Astrocyte of the hippocampus (primary cell): Measurements from ENCODE around the gene CTSE.
A peak's percentile ranks its signal among the peaks of the same experiment; 100 is the strongest.

ENCODE experiments used
- DNase-seq: peaks from one replicate; pipeline ENCODE4 v3.0.0; 2011; ENCODE audit warnings: low read depth, low spot score

Gene CTSE

DNA sequence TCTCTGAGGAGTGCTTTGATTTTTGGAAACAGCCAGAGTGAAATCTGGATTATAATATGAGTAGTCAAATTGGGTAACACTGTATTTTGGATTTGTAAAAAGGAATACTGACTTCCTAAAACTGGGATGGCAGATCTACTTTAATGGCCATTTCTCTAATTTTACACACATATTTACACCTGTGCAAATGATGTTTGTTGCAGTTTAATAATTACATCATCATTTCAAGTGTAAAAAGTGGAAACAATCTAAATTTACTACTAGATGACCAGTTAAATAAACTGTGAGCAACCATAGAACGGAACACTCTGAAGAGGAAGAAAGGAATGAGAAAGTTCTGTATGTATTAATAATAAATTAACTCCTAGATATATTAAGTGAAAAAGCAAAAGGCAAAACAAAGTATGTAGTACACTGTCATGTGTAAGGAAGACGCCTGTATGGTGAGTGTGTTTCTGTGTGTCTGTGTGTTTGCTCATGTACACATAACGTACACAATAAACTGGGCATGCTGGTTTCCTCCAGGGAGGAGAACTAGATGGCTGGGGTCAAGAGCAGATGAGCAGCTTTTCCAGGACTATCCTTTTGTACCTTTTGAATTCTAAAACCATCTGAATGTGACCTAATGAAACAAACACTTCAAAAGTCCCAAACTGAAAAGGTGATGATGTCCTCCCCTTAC lies 26.4 kb upstream of the CTSE start:
- DNase-seq = no peak

DNA sequence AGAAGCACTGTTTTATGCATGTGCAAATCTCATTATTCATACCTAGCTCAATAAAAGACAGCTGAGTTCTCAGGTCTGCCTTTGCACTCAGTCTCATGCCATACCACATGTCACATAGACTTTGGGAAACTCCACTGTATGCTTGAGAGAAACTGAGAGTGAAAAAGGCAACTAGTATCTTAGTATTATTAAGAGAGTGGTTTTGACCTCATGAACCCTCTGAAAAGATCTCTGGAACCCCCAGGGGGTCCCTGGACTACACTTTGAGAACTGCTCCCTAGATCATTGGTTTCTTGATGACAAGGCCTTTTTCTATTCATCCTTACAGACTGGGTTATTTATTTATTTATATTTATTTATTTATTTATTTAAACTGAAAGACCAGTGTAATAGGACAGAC lies 25.6 kb upstream of the CTSE start:
- no peak for DNase-seq

DNA sequence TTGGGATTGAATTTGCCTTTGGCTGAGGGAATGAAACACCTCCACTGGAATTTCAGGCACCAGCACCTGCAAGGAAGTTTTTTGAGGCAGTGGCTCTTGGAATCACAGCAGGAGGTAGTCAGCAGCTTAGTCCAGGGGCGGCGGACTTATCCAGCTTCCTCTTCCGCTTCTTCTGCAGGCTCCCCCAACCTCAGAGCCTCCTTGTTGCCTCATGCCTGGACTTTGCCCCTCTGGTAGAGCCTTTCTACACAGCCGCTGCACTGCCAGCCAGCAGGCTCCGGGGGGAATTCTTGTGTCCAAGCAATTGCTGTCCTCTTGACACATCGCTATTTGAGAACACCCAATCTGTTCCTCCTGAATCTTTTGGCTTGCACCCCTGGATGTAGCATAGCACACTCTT lies 24.9 kb upstream of the CTSE start:
- DNase-seq = no peak

DNA sequence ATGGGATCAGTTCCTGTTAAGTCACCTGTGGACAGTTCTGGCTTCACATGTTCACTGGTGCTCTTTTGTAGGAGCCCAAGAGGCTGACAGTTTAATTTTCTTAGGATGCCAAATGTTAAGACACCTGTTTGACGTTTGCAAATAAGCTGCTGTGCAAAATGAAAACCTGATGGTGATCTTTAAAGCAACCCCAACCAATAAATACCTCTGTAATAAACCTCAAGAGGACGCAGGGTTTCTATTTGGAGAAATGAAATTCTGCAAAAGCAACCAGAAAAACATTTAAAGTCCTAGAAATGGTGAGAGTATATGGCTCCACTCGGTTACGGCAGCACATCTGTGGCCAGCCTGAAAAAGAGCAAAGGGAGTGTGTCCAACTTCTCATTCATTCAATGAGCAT lies 23.6 kb upstream of the CTSE start:
- no peak for DNase-seq

DNA sequence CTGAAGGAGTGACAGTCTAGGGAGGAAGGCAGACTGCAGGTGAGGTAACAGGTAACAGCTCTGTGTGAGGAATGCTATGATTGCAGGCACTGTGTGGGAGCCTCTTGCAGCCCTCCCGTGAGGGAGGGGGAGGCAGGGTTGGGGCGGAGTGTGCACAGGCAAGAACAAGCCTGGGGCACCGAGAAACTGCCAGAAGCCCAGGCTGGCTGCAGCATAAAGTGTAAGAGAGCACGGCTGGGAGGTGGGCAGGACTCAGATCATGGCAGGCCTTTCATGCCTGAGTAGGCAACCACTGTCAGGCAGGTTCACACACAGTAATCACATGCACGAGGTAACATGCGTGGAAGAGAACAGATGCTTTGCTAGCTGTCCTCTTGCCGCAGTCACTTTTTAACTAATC lies 17.9 kb upstream of the CTSE start:
- DNase-seq = no peak

DNA sequence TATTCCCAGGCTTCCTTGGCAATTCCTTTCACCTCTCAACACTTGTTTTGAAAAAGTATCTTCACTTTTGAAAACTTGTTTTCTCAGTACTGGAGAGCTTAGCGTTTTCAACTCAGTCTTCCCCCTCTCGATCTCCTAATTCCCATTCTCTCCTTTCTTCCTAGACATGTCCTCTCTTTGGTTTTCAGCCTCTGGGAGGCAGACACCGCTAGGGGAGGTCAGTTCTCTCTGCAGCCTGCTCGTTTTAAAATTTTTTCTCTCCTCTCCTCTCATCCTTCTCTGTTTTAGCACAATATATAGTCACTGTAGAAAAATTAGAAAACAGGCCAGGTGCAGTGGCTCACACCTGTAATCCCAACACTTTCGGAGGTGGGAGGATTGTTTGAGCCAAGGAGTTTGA lies 16.6 kb upstream of the CTSE start:
- DNase-seq = no peak

DNA sequence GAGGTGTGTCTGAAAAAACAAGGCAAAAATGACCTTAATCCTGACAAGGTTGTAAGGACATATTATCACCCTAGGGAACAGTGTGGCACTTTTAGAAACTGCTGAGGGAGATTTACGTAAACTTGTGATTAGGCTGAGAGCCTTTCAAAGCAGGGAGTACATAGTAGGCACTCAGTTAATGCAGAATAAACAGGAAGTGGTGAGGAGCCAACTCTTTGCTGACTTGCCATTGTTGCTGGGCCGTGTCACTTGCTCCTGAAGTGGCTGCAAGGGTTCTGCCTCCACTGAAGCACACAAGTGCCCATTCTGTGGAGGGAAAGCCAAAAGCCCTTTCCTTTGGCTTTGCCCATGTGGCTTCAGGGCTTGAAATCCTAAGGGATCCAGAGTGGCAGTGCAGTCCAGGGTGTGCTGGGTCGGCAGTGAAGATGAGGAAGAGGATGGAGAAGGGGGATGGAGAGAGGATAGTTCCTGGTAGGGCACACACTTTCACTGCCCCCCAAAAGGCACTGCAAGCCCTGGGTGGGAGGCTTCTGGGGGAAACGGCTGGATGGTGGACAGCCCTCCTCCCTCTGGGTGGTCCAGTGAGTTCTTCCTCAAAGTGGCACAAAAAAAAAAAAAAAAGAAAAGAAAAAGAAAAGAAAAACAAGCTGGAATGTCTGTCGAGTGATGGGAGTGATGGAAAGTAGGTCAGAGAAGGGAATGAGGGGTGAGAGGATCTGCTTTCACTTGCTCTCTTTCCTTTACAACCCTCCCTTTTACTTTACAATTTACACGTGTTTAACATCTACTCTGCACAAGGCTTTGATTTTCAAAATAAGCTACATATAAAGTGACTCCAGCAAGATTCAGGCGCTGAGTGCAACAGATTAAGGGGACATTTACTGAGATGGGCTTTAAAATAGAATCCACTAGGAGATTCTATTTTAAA lies 15.6 kb upstream of the CTSE start:
- DNase-seq = no peak

DNA sequence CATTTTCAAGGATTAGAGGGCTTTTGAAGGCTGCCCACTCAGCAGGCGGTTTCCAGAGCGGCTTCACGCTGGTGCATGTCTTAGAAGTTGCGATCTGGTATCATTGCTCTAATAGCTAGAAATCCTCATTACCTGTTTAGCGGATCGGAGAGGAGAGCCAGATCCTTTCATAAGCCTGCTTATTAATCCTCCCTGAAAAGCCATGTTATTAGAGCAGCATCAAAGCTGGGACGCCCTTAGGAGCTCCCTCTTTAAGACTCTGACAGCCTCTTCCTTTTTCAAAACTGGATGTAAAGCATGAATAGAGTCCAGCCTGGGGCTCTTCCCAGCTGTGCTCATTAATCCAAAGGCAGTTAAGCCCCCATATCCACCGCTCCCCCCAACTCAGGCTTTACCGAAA lies 13.9 kb upstream of the CTSE start:
- no peak for DNase-seq

DNA sequence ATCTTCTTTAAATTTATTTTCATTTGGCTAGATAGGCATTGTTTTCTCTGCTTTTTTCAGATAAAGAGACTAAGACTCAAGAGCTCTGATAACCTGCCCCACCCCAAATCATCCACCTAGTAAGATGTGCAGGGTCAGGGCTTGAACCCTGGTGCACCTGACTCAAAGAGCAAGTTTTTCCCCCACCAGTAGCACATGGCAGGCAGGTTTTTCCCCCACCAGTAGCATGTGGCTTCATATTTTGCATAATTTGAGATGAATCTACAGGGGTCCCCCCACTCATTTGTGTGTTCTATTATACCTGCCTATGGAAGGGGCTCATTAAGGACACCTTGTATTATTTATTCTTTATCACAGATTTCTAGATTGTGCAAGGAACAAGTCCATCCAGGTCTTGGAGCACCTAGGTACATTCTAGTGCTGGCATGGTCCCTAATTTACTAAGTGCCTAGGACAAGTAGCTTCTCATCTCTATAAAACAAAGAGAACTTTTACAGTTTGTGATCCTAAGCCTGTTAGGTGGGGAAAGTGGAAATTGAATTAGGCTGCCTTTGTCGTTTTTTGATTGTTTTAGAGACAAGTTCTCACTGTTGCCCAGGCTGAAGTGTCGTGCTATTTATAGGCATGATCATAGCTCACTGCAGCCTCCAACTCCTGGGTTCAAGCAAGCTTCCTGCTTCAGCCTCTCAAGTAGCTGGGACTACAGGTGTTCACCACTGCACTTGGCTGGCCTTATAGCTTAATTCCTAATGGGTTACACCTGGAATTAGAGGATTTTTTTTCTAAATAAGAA lies 13.2 kb upstream of the CTSE start:
- DNase-seq = no peak

DNA sequence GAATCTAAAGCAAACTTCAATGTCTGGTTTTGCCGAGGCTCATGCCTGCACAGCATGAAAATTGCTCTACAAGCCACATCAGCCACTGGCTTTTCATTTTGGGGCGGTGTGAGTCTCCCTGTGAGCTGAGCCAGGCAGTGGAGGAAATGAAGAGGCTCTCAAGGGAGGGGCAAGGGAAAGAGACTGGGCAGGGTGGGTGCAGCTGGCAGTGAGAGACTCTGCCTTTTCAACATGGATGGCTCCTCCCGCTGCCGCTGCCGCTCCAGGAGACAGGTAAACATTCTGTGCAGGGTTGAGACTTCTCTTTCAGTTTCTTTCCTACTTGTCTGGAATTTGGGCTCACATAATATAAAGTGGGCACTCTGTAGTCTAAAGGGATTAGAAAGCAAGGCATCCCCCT lies 11.3 kb upstream of the CTSE start:
- DNase-seq = no peak

DNA sequence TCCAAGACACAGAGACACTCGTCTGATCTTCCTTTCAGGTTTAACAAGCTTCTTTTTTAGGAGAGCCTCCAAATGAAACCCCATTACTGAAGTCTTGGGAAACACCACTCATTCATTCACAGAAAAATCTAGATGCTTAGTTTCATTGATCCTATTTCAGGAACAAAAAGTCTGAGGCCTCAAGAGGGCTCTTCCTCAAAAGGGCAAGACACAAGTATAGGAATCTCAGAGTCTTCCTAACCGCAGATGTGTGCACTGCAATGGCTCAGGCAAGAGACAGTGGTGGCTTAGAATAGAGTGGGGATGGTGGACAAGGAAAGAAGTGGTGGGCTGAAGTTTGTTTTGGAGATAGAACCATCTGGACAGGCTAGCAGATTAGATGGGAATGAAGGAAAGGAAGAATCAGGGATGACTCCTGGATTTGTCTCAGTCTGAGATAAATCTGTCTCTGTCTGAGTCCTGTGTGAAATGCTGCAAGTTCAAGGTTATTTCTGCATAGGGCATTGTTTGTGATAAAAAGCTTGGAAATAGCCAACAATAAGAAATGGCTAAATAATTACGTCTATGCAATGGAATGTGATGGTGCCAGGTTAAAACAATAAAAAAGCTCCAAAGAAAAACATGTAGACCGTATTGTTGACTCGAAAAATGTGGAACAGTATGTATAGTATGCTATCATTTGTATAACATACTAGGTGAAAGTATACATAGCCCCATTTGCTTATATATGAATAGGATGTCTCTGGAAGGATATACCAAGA lies 8.9 kb upstream of the CTSE start:
- DNase-seq = no peak

DNA sequence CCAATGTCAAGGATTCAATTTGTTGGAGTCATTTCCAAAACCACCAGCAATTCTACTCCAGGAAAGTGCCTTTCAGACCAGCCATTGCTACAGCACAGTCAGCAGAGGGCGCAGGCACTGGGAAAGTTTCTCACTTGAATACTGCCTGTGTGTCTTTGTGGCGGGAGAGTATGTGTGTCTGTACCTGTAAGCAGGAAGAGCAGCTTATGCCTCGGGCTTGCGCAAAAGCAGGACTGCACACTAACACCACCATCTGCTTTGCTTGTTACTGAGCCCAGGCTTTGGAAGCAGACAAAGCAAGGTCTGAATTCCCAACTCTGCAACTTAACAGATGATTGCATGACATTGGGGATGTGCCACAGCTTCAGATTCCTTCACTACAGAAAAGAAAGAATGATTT lies 7.0 kb upstream of the CTSE start:
- DNase-seq = peak; percentile 81

DNA sequence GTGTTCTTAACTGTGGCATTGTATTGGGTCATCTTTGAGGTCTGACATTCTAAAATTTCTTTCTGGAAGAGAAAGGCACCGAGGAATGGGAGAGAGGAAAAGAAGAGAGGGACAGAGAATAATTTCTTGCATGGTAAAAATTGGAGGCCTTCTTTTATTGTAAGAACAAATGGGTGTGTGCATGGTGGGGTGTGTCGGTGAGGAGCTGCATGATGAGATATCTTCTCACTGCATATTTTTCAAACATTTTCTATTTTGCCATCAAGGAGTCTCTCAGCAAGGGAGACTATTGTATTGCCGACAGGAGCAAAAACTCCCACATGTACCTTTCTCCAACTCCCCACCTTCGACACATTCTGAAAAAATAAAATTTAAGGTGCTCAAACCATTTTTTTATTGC lies 6.5 kb upstream of the CTSE start:
- no peak for DNase-seq

DNA sequence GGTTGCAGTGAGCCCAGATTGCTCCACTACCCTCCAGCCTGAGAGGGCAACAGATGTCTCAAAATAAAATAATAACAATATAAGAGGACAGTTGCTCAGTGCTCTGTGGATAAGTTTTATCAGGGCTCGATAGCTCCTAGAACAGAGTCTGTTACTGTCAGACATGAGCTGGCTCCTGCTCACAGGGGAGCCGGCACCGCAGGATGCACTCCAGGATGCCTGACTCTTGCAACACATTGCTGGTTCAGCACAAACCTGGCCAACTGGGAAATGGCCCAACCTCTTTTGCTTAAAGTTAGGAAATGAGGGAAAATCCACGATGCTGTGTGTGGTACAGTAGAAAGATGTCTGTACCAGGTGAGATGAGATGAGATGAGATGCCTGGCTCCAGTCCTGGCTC lies 5.8 kb upstream of the CTSE start:
- DNase-seq = peak; percentile 23

DNA sequence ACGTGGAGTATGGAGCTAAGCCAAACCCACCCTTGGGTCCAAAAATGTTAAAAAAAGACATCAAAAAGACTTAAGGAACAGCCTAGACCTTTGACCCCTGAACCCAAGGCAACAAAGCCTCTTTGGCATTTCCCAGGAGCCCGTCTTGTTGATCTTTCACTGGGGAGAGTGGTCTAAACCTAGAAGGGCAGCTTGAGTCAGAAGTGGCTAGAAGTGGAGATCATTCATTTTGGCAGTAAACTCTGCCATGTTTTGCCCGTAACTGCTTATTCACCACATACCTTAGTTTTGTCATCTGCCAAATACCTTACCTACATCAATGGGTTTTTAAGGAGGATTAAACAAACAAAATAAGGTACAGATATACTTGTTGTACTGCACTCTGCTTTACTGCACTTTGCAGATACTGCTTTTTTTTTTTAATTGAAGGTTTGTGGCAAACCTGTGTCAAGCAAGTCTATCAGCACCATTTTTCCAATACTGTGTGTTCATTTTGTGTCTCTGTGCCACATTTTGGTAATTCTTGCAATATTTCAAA lies 1.7 kb upstream of the CTSE start:
- DNase-seq = peak; percentile 30

DNA sequence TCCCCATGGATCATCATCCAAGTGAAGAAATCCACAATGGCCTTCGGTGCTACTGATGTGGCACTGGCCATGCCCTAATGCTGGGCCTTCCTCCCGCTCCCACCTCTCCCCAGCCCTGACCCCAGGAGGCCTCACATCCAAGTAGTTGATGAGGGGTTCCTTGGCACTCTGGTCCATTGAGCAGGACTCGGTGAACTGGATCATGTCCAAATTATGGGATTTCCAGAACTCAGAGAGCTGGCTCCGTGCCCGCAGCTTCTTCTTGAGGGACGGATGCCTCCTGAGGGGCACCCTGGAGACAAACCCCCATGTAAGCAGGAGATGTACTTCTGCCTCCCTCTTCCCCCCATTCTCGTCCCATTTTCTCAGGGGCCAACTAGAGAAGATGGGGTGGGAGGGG lies 929 bp downstream of the CTSE start:
- DNase-seq = no peak

DNA sequence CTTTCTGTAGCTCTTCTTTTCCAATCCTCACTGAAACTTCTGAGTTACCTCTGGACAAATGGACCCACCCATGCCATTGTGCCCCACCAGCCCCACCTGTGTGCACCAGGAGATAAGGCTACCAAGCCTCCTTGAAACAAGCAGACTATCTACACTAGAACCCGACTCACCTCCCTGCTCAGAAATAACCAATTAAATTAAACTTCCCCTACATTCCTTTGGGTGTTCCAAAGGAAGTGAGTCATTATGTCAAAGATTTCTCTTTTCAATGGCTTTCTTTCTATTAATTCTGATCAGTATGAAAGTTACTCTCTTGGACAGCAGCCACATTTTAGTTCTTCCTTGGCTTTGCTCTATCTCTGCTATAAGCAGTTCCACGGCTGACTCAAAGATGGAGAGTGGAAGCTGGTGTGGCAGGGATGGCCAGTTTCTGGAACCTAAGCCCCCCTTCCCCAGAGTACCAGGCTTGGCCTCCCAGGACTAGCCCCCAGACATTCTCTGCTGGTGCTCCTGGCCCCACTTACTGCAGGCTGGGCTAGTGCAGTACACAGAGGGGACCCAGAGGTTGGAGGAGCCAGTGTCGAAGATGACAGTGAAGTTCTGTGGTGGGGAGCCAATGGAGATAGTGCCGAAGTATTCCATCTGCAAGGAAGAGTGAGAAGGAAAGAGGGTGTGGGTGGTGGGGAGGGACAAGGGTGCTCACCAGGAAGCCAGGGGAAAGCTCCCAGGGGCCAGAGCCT lies 1.9 kb downstream of the CTSE start:
- DNase-seq = peak; percentile 44

DNA sequence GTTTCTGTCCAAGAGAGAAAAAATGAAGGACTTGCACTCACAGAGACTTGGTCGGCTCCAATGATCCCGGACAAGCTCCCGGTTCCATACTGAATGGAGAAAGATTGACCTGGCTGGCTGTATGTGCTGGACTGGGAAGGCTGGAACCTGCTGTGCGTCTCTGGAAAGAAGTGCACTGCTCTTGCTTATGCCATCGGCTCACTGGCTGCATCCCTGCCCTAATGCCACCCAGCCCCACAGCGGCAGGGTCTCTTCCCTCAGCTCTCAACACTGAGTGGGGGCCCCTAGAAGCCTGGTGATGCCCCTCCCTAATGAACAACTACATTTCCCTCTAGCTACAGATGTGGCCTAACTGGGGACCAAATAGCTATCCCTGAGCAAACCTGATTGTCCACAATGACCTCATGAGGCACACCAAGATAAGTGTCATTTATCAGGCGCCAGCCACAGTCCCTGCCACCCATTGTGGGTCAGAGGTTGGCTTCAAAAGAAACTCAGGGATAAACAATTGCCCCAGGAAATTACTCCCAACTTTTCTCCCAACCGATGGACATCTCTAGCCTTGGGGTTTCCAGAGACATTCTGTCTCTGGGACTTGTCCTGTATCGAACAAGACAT lies 2.6 kb downstream of the CTSE start:
- DNase-seq = no peak

DNA sequence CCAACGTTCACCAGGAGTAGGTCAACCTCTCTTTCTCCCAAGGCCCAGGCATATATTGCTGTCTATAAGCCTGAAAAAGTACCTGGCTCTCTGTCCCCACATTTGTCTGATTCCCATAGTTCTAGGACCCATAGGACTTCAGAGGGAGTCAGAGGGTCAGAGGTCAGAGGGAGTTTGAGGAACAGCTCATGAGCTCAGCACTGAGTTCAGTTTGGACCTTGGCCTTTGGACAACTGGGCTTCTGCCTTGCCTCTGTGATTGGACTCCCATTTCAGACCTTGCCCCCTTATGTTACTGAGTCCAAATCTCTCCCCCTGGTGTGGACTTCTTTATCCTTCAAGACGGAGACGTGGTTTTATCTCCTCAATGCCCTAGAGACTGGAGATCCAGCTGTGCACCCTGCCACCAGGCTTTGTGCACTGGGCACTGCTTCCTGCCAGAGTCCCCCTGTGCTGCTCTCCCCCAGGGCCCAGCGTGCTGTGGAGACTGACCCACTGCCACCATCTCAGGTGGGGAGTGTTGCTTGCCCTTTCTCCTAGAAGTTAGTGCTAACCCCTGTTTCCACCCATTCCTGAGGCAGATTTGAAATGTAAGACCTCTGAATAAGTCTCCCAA lies 3.2 kb downstream of the CTSE start:
- no peak for DNase-seq

DNA sequence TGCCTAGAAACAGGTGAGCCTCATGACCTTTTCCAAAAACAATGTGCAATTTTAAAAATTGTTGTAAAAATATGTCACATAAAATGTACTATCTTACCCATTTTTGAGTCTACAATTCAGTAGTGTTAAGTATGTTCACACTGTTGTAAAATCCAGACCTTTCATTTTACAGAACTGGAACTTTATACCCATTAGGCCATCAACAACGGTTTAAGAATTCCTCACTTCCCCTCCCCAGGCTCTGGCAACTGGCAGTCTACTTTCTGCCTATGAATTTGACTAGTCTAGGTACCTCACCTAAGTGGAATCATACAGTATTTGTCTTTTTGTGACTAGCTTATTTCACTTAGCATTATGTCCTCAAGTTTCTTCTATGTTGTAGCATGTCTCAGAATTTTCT lies 8.6 kb downstream of the CTSE start:
- no peak for DNase-seq
